Neuronal stem cell (in vitro differentiated cells): Measurements from ENCODE around the gene ADK.

Source experiments
- DNase-seq: peaks from one replicate; pipeline ENCODE4 v3.0.0-alpha.2; 2013; ENCODE audit warnings: low spot score
- H2AFZ ChIP-seq: one replicate; pipeline ENCODE4 v1.6.1; 2013; ENCODE audit warnings: mild to moderate bottlenecking, low read length, inconsistent platforms
- H2AK5ac ChIP-seq: 2 replicates; pipeline ENCODE4 v1.6.1; 2013; ENCODE audit warnings: low read depth, mild to moderate bottlenecking, inconsistent platforms, low read length, moderate library complexity, mixed read lengths
- H2BK120ac ChIP-seq: 2 replicates; pipeline ENCODE4 v1.6.1; 2013; ENCODE audit warnings: low read depth, mild to moderate bottlenecking, inconsistent platforms, low read length, moderate library complexity, mixed read lengths
- H2BK12ac ChIP-seq: one replicate; pipeline ENCODE4 v1.6.1; 2013; ENCODE audit warnings: low read length, inconsistent platforms
- H2BK15ac ChIP-seq: 2 replicates; pipeline ENCODE4 v1.6.1; 2013; ENCODE audit warnings: mild to moderate bottlenecking, low read length, inconsistent platforms, mixed read lengths
- H2BK5ac ChIP-seq: one replicate; pipeline ENCODE4 v1.6.1; 2013; ENCODE audit warnings: inconsistent platforms, mild to moderate bottlenecking, low read length, moderate library complexity
- H3K14ac ChIP-seq: one replicate; pipeline ENCODE4 v1.6.1; 2013; ENCODE audit warnings: low read length, inconsistent platforms
- H3K18ac ChIP-seq: 2 replicates; pipeline ENCODE4 v1.6.1; 2013; ENCODE audit warnings: low read length, inconsistent platforms
- H3K23ac ChIP-seq: 2 replicates; pipeline ENCODE4 v1.6.1; 2013; ENCODE audit warnings: low read depth, mild to moderate bottlenecking, mixed read lengths, low read length, inconsistent platforms; ENCODE audit not compliant: poor library complexity
- H3K27ac ChIP-seq: replicated peaks from 3 replicates; pipeline ENCODE4 v1.5.1; 2013; ENCODE audit warnings: low read length, inconsistent platforms
- H3K27me3 ChIP-seq, 3 experiments: 2 replicates each; pipeline ENCODE4 v1.6.1; 2013; ENCODE audit warnings: low read length in 3 of 3, mild to moderate bottlenecking in 2 of 3, inconsistent platforms in 1 of 3, low read depth in 1 of 3, mixed read lengths in 1 of 3, moderate library complexity in 1 of 3; ENCODE audit not compliant: control insufficient read depth in 3 of 3, insufficient read depth in 3 of 3
- H3K36me3 ChIP-seq, 2 donors: replicated peaks in 1 of 2; 2 replicates each; pipeline ENCODE4 v1.6.1; 2013; ENCODE audit warnings: low read length in 2 of 2; ENCODE audit not compliant: control insufficient read depth in 2 of 2, insufficient read depth in 2 of 2
- H3K4ac ChIP-seq: 2 replicates; pipeline ENCODE4 v1.6.1; 2013; ENCODE audit warnings: inconsistent platforms, mild to moderate bottlenecking, low read length, moderate library complexity
- H3K4me1 ChIP-seq, 2 donors: 1 replicate in 1 of 2; 2 replicates in 1 of 2; pipeline ENCODE4 v1.6.1; 2013; ENCODE audit warnings: low read length in 2 of 2, low read depth in 1 of 2; ENCODE audit not compliant: control insufficient read depth in 2 of 2, insufficient read depth in 1 of 2
- H3K4me2 ChIP-seq: one replicate; pipeline ENCODE4 v1.6.1; 2013; ENCODE audit warnings: mild to moderate bottlenecking, low read length, inconsistent platforms; ENCODE audit not compliant: insufficient read depth, poor library complexity, severe bottlenecking
- H3K4me3 ChIP-seq, 2 donors: 2 replicates each; pipeline ENCODE4 v1.5.1; 2013; ENCODE audit warnings: low read length in 2 of 2, mild to moderate bottlenecking in 2 of 2, inconsistent platforms in 1 of 2, moderate library complexity in 1 of 2
- H3K79me1 ChIP-seq: one replicate; pipeline ENCODE4 v1.6.1; 2013; ENCODE audit warnings: low read depth, mild to moderate bottlenecking, inconsistent platforms, low read length, moderate library complexity
- H3K9ac ChIP-seq: one replicate; pipeline ENCODE4 v1.6.1; 2013; ENCODE audit warnings: mild to moderate bottlenecking, low read depth, low read length, inconsistent platforms; ENCODE audit not compliant: poor library complexity
- H3K9me3 ChIP-seq, 2 donors: replicated peaks in 1 of 2; 2 replicates each; pipeline versions ENCODE3 to v1.6.1; 2013; ENCODE audit warnings: low read length in 2 of 2, mild to moderate bottlenecking in 2 of 2, inconsistent platforms in 1 of 2, low read depth in 1 of 2, mixed read lengths in 1 of 2, moderate library complexity in 1 of 2; ENCODE audit not compliant: control insufficient read depth in 2 of 2, insufficient read depth in 1 of 2
- H4K8ac ChIP-seq: one replicate; pipeline ENCODE4 v1.6.1; 2013; ENCODE audit warnings: low read depth, mild to moderate bottlenecking, inconsistent platforms, low read length, moderate library complexity
- H4K91ac ChIP-seq: one replicate; pipeline ENCODE4 v1.6.1; 2013; ENCODE audit warnings: low read length, low read depth, mild to moderate bottlenecking, inconsistent platforms; ENCODE audit not compliant: poor library complexity
- whole genome bisulfite sequencing, 2 donors: extraction: QIAGEN DNeasy Blood & Tissue Kit; methylation state at CpG; one replicate each; pipeline ENCODE4 v1.1.7; 2013; ENCODE audit warnings: missing lambda C conversion rate in 2 of 2, mixed read lengths in 1 of 2; ENCODE audit not compliant: insufficient read length in 2 of 2, insufficient replicate concordance in 1 of 2; ENCODE audit errors: extremely low coverage in 2 of 2; 5-methylcytosine and 5-hydroxymethylcytosine counted together

Gene ADK

GRCh38 chr10:74262856-74263255, 111.8 kb downstream of the ADK start:
- no peak overlapping the region for H2BK120ac ChIP-seq
- no peak overlapping the region for H2AK5ac ChIP-seq
- H2BK12ac ChIP-seq = no peak overlapping the region
- H4K91ac ChIP-seq = no peak overlapping the region
- no peak overlapping the region for H3K18ac ChIP-seq
- H2AFZ ChIP-seq = no peak overlapping the region
- H3K14ac ChIP-seq = no peak overlapping the region
- no peak overlapping the region for H3K23ac ChIP-seq
- no peaks in the 10 kb centered on the region for H3K27me3 ChIP-seq
- DNase-seq = no peak
- no peaks in the 10 kb centered on the region for H3K36me3 ChIP-seq
- no peak overlapping the region for H4K8ac ChIP-seq
- no peak overlapping the region for H3K27ac ChIP-seq
- H3K4ac ChIP-seq = no peak overlapping the region
- H3K9ac ChIP-seq = no peak overlapping the region
- no CpG with 5 or more reads among the region's 2 CpGs for WGBS, 2 donors
- no peaks in the 10 kb centered on the region for H3K4me1 ChIP-seq
- no peaks in the 10 kb centered on the region for H3K9me3 ChIP-seq
- H2BK15ac ChIP-seq = no peak overlapping the region
- H3K79me1 ChIP-seq = no peaks in the 10 kb centered on the region
- H3K4me2 ChIP-seq = no peak overlapping the region
- H3K4me3 ChIP-seq = no peak overlapping the region
- H2BK5ac ChIP-seq = no peak overlapping the region

- H4K91ac ChIP-seq = no peak overlapping the region
- H3K9me3 ChIP-seq = no peaks in the 10 kb centered on the region
- no peaks in the 10 kb centered on the region for H3K36me3 ChIP-seq
- no peak overlapping the region for H2BK12ac ChIP-seq
- no peak overlapping the region for H3K18ac ChIP-seq
- no peak overlapping the region for H3K14ac ChIP-seq
- no peak overlapping the region for H3K4me3 ChIP-seq
- H2AK5ac ChIP-seq = no peak overlapping the region
- H3K23ac ChIP-seq = no peak overlapping the region
- no peak overlapping the region for H3K4me2 ChIP-seq
- no peaks in the 10 kb centered on the region for H3K4me1 ChIP-seq
- no peak overlapping the region for H2BK5ac ChIP-seq
- H4K8ac ChIP-seq = no peak overlapping the region
- no peak overlapping the region for H2BK120ac ChIP-seq
- H2BK15ac ChIP-seq = no peak overlapping the region
- no peak overlapping the region for H2AFZ ChIP-seq
- no peak for DNase-seq
- no peaks in the 10 kb centered on the region for H3K79me1 ChIP-seq
- H3K9ac ChIP-seq = no peak overlapping the region
- H3K4ac ChIP-seq = no peak overlapping the region
- H3K27ac ChIP-seq = no peak overlapping the region
- no peaks in the 10 kb centered on the region for H3K27me3 ChIP-seq
Measured at GRCh38 chr10:74263996-74264395, 113.0 kb downstream of the ADK start.

GRCh38 chr10:74272288-74272687, 121.3 kb downstream of the ADK start:
- Histone ChIP-seq H3K9me3 (peaks cover 0 to 3% of the 10 kb centered on the region in 2 donors), H2BK120ac (no peak overlapping the region), H2BK15ac (no peak overlapping the region), H3K4me3 (no peak overlapping the region), H2AK5ac (no peak overlapping the region), H3K23ac (no peak overlapping the region), H3K79me1 (no peaks in the 10 kb centered on the region), H3K4me2 (no peak overlapping the region), H3K9ac (no peak overlapping the region), H3K27me3 (no peaks in the 10 kb centered on the region), H3K4me1 (no peaks in the 10 kb centered on the region), H2AFZ (no peak overlapping the region), H4K8ac (no peak overlapping the region), H3K36me3 (no peaks in the 10 kb centered on the region), H2BK5ac (no peak overlapping the region), H3K18ac (no peak overlapping the region), H3K27ac (no peak overlapping the region), H2BK12ac (no peak overlapping the region), H3K14ac (no peak overlapping the region), H3K4ac (no peak overlapping the region), H4K91ac (no peak overlapping the region)
- WGBS, 2 donors = no CpG with 5 or more reads among the region's 3 CpGs
- DNase-seq = no peak

- DNase-seq = no peak
Measured at GRCh38 chr10:74275755-74276290, 124.8 kb downstream of the ADK start.

More at GRCh38 chr10:74275755-74276290, 124.8 kb downstream of the ADK start:
- Histone ChIP-seq H3K79me1 (peaks cover 2% of the 10 kb centered on the region), H3K9ac (no peak overlapping the region), H2AFZ (no peak overlapping the region), H3K36me3 (no peaks in the 10 kb centered on the region), H3K27me3 (no peaks in the 10 kb centered on the region), H3K27ac (no peak overlapping the region), H3K4me3 (no peak overlapping the region), H3K4ac (no peak overlapping the region), H3K4me2 (no peak overlapping the region), H2AK5ac (no peak overlapping the region), H3K14ac (no peak overlapping the region), H2BK12ac (no peak overlapping the region), H3K23ac (no peak overlapping the region), H4K91ac (no peak overlapping the region), H3K4me1 (no peaks in the 10 kb centered on the region), H2BK5ac (no peak overlapping the region), H2BK15ac (no peak overlapping the region), H4K8ac (no peak overlapping the region), H3K9me3 (peaks cover 0 to 6% of the 10 kb centered on the region in 2 donors), H2BK120ac (no peak overlapping the region), H3K18ac (no peak overlapping the region)
- no CpG with 5 or more reads among the region's 6 CpGs for WGBS, 2 donors
